AG10803 (cell line): ENCODE measurements around the gene PDLIM7.

Source experiments
- DNase-seq: peaks from one replicate; pipeline ENCODE4 v3.0.0; 2010; ENCODE audit warnings: low read depth
- H3K4me3 ChIP-seq: 2 replicates; pipeline ENCODE4 v1.5.1; 2011; ENCODE audit warnings: mild to moderate bottlenecking, low read length, control low read depth
- TF ChIP-seq, protein P1 (sequence below): conservative IDR thresholded peaks from 2 replicates; pipeline ENCODE4 v1.5.1; 2011; ENCODE audit warnings: mild to moderate bottlenecking, low read length, control low read depth, inconsistent platforms

PDLIM7 gene

DNA sequence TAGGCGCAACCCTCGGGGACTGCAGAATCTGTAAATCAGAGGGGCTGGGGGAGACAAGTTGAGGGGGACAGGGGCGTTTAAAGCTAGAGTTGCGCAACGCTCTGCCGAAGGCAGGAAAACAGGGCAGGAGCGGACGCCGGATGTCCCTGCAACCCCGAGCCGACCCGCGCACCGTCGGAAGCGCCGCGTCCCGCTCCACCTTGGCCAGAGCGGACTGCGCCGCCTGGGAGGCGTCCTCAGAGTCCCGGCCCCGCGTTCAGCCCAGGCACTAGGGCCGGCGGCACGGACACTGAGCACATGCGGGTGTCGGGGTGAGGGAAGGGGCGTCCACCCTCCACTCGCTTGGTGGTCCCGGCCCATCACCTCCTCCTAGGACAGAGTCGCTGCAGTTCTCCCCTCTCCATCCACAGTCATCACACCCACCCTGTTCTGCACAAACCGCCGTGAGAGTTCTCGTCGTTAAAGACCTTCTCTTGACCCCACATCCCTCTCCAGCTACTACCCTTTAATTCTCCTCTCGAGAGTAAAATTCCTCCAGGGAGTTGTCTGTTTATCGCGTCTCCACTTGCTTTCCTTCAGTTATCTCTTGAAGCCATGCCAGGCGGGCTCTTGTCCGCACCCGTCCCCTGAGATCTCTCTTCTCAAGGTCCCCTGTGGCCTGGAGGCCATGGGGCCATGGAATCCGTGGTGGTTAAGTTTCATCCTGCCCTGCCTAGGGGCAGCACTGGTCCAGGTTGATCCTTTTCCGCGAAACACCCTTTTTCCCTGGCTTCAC is 796 bp upstream of the PDLIM7 start:
- no peak for DNase-seq
- TF ChIP-seq, protein P1, sequence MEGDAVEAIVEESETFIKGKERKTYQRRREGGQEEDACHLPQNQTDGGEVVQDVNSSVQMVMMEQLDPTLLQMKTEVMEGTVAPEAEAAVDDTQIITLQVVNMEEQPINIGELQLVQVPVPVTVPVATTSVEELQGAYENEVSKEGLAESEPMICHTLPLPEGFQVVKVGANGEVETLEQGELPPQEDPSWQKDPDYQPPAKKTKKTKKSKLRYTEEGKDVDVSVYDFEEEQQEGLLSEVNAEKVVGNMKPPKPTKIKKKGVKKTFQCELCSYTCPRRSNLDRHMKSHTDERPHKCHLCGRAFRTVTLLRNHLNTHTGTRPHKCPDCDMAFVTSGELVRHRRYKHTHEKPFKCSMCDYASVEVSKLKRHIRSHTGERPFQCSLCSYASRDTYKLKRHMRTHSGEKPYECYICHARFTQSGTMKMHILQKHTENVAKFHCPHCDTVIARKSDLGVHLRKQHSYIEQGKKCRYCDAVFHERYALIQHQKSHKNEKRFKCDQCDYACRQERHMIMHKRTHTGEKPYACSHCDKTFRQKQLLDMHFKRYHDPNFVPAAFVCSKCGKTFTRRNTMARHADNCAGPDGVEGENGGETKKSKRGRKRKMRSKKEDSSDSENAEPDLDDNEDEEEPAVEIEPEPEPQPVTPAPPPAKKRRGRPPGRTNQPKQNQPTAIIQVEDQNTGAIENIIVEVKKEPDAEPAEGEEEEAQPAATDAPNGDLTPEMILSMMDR, result no peak
- H3K4me3 ChIP-seq, result peak overlapping the region; percentile 69

DNA sequence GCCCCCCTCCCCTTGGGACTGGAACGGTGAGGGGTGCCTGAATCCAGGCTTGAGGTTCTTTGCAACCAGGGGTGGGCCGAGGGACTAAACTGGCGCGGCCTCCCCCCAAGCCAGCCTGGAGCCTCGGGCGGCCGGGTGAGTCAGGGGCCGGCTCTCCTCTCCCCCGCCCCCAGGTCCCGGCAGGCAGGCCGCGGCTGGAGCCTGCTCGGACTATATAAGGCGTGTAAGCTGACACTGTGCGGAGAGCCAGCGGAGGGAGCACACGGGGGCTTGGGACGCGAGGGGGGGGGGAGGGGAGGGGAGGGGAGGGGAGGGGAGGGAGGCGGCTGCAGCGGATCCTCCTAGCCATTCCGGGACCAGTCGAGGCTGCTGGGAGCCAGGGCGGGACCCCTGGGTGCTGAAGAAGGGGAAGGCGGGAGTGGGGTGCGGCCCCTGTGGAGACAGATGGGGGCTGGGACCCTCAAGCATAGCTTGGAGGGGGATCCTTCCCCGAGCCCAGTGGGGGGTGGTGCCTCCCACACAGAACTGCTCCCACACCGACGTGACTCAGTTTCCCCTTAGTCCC is 595 bp downstream of the PDLIM7 start:
- peak; percentile 89 for DNase-seq
- TF ChIP-seq, protein P1, result no peak
- H3K4me3 ChIP-seq, result peak overlapping the region; percentile 91

DNA sequence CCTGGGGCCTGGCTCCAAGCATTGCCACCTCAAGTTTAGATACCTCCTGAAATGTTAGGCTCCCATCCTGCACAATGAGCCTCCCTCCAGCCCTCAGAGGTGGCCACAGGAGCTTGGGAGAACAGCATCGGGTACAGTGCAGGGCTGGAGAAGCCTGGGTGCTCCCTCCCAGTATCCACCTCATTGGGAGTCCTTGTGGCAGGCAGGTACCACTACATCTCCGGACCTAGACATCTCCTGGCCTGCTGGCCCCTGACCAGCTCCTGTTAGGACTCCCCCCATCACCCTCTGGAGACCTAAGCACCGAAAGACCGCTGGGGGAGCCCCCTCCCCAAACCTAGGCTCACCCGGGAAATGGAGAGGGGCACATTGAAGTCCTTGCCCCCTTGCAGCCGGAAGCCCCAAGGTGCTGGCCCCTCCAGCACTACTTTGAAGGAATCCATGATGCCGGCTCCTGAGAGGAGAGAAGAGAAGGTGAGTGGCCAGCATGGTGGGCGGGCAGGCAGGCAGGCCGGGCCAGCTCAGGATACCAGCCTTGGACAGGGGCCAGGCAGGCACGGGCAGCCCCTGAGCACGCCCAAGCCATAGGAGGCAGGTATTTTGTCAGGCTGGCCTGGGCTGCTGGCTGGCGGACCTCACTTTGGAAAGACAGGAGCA is 1.2 kb downstream of the PDLIM7 start:
- peak overlapping the region; percentile 91 for H3K4me3 ChIP-seq
- peak; percentile 67 for DNase-seq
- TF ChIP-seq, protein P1, result peak; percentile 48

DNA sequence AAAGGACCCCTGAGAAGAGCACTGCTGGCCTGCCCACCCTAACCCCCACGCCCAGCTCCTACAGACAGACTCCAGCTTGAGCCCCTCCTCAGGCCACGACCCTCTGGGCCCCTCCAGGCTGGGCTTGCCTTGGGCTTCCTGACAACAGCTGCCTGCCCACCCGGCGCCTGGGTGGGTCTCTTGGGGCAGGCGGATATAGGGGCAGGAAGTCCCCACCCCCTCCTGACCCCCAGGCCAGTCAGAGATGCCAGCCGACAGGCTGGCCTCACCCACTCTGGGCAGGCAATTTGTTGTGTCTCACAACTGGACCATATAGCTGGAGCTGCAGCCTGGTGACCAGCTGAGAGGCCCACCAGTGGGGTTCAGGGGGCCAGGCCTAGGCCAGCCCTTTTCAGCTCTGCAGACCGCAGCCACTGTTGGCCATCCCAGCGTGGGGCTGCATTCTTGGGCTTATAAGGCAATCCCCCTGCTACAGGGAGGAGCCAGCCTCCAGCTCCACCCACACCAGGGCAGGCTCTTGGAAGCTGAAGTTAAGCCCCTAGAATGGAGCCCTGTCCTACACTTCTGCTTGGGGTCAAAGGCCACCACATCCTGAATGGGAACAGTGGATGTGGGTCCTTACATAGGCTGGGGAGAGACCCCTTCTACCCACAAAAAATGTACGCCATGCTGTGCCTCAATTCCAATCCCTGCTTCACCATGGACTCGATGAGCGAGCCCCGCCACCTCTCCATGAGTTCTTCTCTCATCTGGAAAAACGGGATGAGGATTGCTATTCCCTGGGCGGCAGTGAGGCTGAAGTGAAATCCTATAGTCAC is 2.0 kb downstream of the PDLIM7 start:
- TF ChIP-seq, protein P1, result no peak
- peak overlapping the region; percentile 91 for H3K4me3 ChIP-seq
- DNase-seq, result peak; percentile 90

DNA sequence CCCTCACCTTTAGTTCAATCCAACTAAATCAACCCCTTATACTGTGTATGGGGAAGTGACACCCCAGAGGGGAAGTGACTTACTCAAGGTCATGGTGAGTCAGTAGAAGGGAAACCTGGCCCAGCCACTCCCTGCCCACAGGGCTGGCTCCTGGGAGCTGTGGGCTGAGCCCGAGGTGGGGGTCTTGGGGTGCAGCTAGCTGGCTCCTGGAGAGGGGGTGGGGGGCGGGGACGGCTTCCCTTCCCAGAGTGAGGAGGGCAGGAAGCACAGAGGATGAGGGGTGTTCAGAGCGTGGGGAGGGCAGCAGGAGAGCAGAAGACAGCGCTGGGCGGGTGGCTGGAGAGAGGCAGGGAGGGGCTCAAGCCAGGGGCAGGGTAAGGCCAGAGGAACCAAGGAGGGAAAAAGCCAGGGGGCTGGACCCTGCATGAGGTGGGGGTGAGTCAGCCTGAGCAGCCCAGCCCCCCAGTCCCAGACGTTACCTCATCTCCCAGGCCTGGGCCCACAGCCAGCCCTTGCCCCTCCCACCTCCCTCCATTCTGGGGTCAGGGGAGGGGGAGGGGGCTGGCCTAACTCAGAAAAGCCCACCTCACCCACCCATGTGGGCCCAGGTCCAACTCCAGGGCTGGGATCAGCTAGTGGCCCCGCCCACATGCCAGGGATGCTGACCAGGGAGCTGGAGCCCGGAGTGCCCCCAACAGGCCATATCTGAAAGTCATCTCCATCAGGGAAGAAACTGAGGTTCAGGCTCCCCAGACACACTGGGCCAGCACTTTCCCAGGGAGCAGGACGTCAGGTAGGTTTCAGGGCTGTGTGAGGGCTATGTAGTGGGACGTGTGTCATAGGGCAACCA is 2.8 kb downstream of the PDLIM7 start:
- peak overlapping the region; percentile 91 for H3K4me3 ChIP-seq
- TF ChIP-seq, protein P1, result peak; percentile 55
- peak; percentile 78 for DNase-seq

DNA sequence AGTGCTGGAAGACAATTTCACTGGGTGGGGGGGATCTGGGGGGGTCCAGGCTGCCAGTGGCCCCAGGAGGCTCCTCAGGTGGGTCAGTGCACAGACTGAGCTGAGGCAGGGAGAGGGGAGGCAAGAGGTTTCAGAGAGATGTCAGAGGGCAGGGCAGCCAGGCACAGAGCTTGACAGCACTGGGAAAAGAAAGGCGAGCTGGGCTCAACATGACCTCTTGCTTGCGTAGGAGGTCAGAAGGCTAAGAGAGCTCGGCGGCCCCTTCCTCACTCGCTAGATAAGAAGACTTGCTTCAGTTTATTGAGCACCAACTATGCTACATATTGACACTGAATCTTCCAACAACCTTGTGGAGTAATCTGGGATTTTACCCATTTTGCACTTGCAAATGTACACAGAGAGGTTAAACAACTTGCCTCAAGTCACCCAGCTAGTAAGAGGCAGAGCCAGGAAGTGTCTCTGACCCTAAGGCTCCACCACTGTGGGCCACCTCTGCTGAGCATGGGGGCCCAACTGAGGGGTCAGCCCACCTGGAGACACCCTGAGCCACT is 3.5 kb downstream of the PDLIM7 start:
- no peak for DNase-seq
- TF ChIP-seq, protein P1, result no peak
- H3K4me3 ChIP-seq, result peak overlapping the region; percentile 91
